Psoas muscle (tissue), 8 donors: Measurements from ENCODE around the gene CTIF. TPM values are rescaled to one million over a fixed set of nuclear protein-coding genes. Genes with fewer than 3 reads are reported as not detected.
A peak's percentile ranks its signal among the peaks of the same experiment; 100 is the strongest.

Experiments
- ATAC-seq, 4 donors: fragments of 200-7000 bp; cut with Tn5 transposase; one replicate each; pipeline ENCODE4 v1.9.1; 2020; ENCODE audit warnings: moderate library complexity in 3 of 4, mild to moderate bottlenecking in 2 of 4
- DNase-seq, 2 donors: peaks; one replicate each; pipeline ENCODE4 v3.0.0-alpha.2; 2020
- H3K27ac ChIP-seq: fragments of 200-600 bp; one replicate; pipeline ENCODE4 v1.8.0; 2022
- H3K27me3 ChIP-seq, 3 donors: fragments of 200-600 bp in 1 of 3; one replicate each; pipeline versions ENCODE4 v1.6.1 to v1.8.0; 2013 to 2022; ENCODE audit warnings: low read length in 2 of 3, mild to moderate bottlenecking in 2 of 3, moderate library complexity in 1 of 3; ENCODE audit not compliant: insufficient read depth in 3 of 3
- H3K36me3 ChIP-seq, 2 donors: fragments of 200-600 bp in 1 of 2; one replicate each; pipeline versions ENCODE4 v1.6.1 to v1.8.0; 2013 to 2022; ENCODE audit warnings: low read depth in 1 of 2, mild to moderate bottlenecking in 1 of 2, moderate library complexity in 1 of 2; ENCODE audit not compliant: insufficient read depth in 1 of 2
- H3K4me1 ChIP-seq: fragments of 200-600 bp; one replicate; pipeline ENCODE4 v1.8.0; 2022
- H3K4me3 ChIP-seq: fragments of 200-600 bp; one replicate; pipeline ENCODE4 v1.8.0; 2022; ENCODE audit warnings: mild to moderate bottlenecking
- H3K9me3 ChIP-seq: fragments of 200-600 bp; one replicate; pipeline ENCODE4 v1.8.0; 2022
- WGBS, 3 donors: extraction: QIAGEN DNeasy Blood & Tissue Kit; methylation state at CpG; one replicate each; pipeline versions ENCODE4 v1.1.6 to v1.1.7; 2013; 5-methylcytosine and 5-hydroxymethylcytosine counted together
- intact Hi-C, 2 donors: fragments of 100-400 bp; cut with DNase I; formaldehyde crosslinking; loops; one replicate each; pipeline versions ENCODE4 v1.11.0 to v1.14.2; 2022
- polyA plus RNA-seq, 3 donors: library from polyadenylated mRNA; stranded (reverse); fragments of 200-250 nt; gene quantifications; one replicate each; pipeline ENCODE4 v1.2.3, GENCODE V29; 2013
- total RNA-seq, 4 donors: library from RNA; stranded (reverse); fragmentation: NEBNext Ultra II Directional in 2 of 4; extraction: Animal tissue kit (Norgen Biotek cat#: 25700) in 2 of 4; gene quantifications; one replicate each; pipeline versions ENCODE4 v1.2.1 to v1.2.4, GENCODE V29; 2021 to 2023
- TF ChIP-seq, protein P1 (sequence below): fragments of 200-600 bp; IDR thresholded peaks from one replicate; pipeline ENCODE4 v1.8.0; 2022; ENCODE audit warnings: antibody characterized with exemption
- donor health status: healthy with polysubstance abuse.
- donor health status: DM: no; HTN: no; CAD: no; lungs with moderate emphysema.
- donor health status: Bipolar disorder and iron deficiency.
- donor health status: healthy.
- donor health status: DM: yes; HTN: yes; CAD: no.
- donor health status: DM: no; HTN: no; CAD: no.
- donor health status: DM: no; HTN: no; CAD: no.
- donor health status: DM: yes; HTN: yes; CAD: no.

Gene CTIF
- total and polyA plus RNA-seq, 7 donors, result 11.3 to 40.5 (median 26.9) TPM

- ATAC-seq (peak in 1 of 4 donors; percentile 56), DNase-seq (no peak)
- Histone ChIP-seq H3K27me3 (no peaks in the 10 kb centered on the region), H3K4me1 (peaks cover 9% of the 10 kb centered on the region), H3K36me3 (no peaks in the 10 kb centered on the region), H3K9me3 (no peaks in the 10 kb centered on the region), H3K4me3 (no peak overlapping the region), H3K27ac (no peak overlapping the region)
- WGBS, 3 donors, result 63 to 88% (median 64%) methylated on average over 9 of the region's 9 CpGs
- TF ChIP-seq, protein P1, sequence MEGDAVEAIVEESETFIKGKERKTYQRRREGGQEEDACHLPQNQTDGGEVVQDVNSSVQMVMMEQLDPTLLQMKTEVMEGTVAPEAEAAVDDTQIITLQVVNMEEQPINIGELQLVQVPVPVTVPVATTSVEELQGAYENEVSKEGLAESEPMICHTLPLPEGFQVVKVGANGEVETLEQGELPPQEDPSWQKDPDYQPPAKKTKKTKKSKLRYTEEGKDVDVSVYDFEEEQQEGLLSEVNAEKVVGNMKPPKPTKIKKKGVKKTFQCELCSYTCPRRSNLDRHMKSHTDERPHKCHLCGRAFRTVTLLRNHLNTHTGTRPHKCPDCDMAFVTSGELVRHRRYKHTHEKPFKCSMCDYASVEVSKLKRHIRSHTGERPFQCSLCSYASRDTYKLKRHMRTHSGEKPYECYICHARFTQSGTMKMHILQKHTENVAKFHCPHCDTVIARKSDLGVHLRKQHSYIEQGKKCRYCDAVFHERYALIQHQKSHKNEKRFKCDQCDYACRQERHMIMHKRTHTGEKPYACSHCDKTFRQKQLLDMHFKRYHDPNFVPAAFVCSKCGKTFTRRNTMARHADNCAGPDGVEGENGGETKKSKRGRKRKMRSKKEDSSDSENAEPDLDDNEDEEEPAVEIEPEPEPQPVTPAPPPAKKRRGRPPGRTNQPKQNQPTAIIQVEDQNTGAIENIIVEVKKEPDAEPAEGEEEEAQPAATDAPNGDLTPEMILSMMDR, result no peak
- intact Hi-C loops, result no loop called here
Observed at GRCh38 chr18:48742304-48742703, 203.5 kb downstream of the CTIF start.

- intact Hi-C loops, result no loop called here
- H3K36me3 ChIP-seq, result no peaks in the 10 kb centered on the region
- 65 to 73% (median 68%) methylated on average over 11 of the region's 11 CpGs for WGBS, 3 donors
- DNase-seq (peak; percentile 76 to 81), ATAC-seq (peak; percentile 43 to 60 (median 50))
- H3K9me3 ChIP-seq, result no peaks in the 10 kb centered on the region
- TF ChIP-seq, protein P1, result no peak
- H3K4me3 ChIP-seq, result no peak overlapping the region
- H3K27ac ChIP-seq, result no peak overlapping the region
- peaks cover 9% of the 10 kb centered on the region for H3K4me1 ChIP-seq
- no peaks in the 10 kb centered on the region for H3K27me3 ChIP-seq
Observed at GRCh38 chr18:48742706-48743475, 204.1 kb downstream of the CTIF start.

- TF ChIP-seq, protein P1, result no peak
- no peak for ATAC-seq
- Histone ChIP-seq H3K4me1 (peaks cover 9% of the 10 kb centered on the region), H3K27me3 (no peaks in the 10 kb centered on the region), H3K27ac (peak overlapping the region; percentile 26), H3K36me3 (no peaks in the 10 kb centered on the region), H3K9me3 (no peaks in the 10 kb centered on the region), H3K4me3 (no peak overlapping the region)
- WGBS, 3 donors, result 83 to 87% (median 85%) methylated on average over 4 of the region's 4 CpGs
- intact Hi-C loops, result no loop called here
- no peak for DNase-seq
Observed at GRCh38 chr18:48743886-48744285, 205.1 kb downstream of the CTIF start.

DNA sequence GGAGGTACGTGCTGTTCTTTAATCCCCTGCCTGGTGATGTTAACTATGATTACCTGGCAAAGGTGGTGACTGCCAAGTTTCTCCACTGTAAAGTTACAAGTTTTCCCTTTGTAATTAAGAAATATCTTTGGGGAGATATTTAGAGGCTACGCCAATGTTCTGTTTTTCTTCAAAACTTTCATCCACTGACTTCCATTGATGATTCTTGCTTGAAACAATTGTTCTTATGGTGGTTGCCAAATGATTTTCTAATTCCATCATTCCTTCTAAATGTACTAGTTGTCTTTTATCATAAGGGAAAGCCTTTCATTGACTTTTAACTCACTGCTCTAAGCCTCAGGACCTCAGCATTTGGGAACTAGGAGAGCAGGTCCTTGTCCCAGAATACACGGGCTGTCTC, 206.5 kb downstream of the CTIF start:
- Histone ChIP-seq H3K4me3 (no peak overlapping the region), H3K4me1 (peaks cover 14% of the 10 kb centered on the region), H3K36me3 (no peaks in the 10 kb centered on the region), H3K9me3 (no peaks in the 10 kb centered on the region), H3K27ac (no peak overlapping the region), H3K27me3 (no peaks in the 10 kb centered on the region)
- WGBS, 3 donors, result 72 to 100% (median 97%) methylated on average over 3 of the region's 3 CpGs
- no peak for DNase-seq
- TF ChIP-seq, protein P1, result no peak
- intact Hi-C loops, result no loop called here
- ATAC-seq, result no peak
